GM12878 (cell line): ENCODE measurements around the gene LYRM4.
A peak's percentile ranks its signal among the peaks of the same experiment; 100 is the strongest.

ENCODE experiments used
- JUND ChIP-seq: IDR thresholded peaks from 2 replicates; pipeline ENCODE4 v1.6.1; 2012; ENCODE audit warnings: low read depth, mild to moderate bottlenecking, low read length, improper control_type of control experiment, moderate library complexity
- NFXL1 ChIP-seq: fragments of 450-650 bp; IDR thresholded peaks from 2 replicates; pipeline ENCODE4 v1.6.1; 2017; ENCODE audit warnings: antibody characterized with exemption, mild to moderate bottlenecking, borderline replicate concordance
- PAX5 ChIP-seq: IDR thresholded peaks from 2 replicates; pipeline ENCODE4 v1.6.1; 2011; ENCODE audit warnings: low read depth, low read length, borderline replicate concordance
- RFX5 ChIP-seq: IDR thresholded peaks from 2 replicates; pipeline ENCODE4 v1.6.1; 2011; ENCODE audit warnings: low read depth, low read length, improper control_type of control experiment
- SIX5 ChIP-seq: IDR thresholded peaks from 2 replicates; pipeline ENCODE4 v1.6.1; 2011; ENCODE audit warnings: mild to moderate bottlenecking, low read depth, low read length, moderate library complexity; ENCODE audit not compliant: severe bottlenecking
- SMC3 ChIP-seq: IDR thresholded peaks from 2 replicates; pipeline ENCODE4 v1.6.1; 2011; ENCODE audit warnings: low read length, improper control_type of control experiment, borderline replicate concordance
- SPI1 ChIP-seq: IDR thresholded peaks from 2 replicates; pipeline ENCODE4 v1.6.1; 2011; ENCODE audit warnings: low read depth, mild to moderate bottlenecking, low read length, moderate library complexity, borderline replicate concordance; ENCODE audit not compliant: insufficient read depth
- TCF12 ChIP-seq: IDR thresholded peaks from 2 replicates; pipeline ENCODE4 v1.6.1; 2011; ENCODE audit warnings: low read depth, mild to moderate bottlenecking, low read length
- USF1 ChIP-seq: IDR thresholded peaks from 2 replicates; pipeline ENCODE4 v1.6.1; 2011; ENCODE audit warnings: borderline replicate concordance, low read depth, mild to moderate bottlenecking, moderate library complexity, mixed read lengths, low read length; ENCODE audit not compliant: insufficient read depth; ENCODE audit errors: extremely low read length
- ZBTB11 ChIP-seq: fragments of 450-650 bp; formaldehyde crosslinking; IDR thresholded peaks from 2 replicates; pipeline ENCODE4 v1.5.0; 2022; ENCODE audit warnings: mild to moderate bottlenecking, missing genetic modification characterization
- ZBTB33 ChIP-seq: fragments of 450-650 bp; IDR thresholded peaks from 2 replicates; pipeline ENCODE4 v1.6.1; 2017; ENCODE audit warnings: mild to moderate bottlenecking
- TF ChIP-seq, protein P1 (sequence below), 3 experiments: IDR thresholded peaks in 2 of 3; conservative IDR thresholded peaks in 1 of 3; 2 replicates each; pipeline ENCODE4 v1.5.1; 2011; ENCODE audit warnings: low read depth in 3 of 3, low read length in 3 of 3, mild to moderate bottlenecking in 3 of 3, control low read depth in 2 of 3, moderate library complexity in 2 of 3, inconsistent platforms in 1 of 3, mixed read lengths in 1 of 3; ENCODE audit not compliant: control insufficient read depth in 2 of 3, insufficient read depth in 1 of 3; ENCODE audit errors: extremely low read depth in 1 of 3
- TF ChIP-seq, protein P2 (sequence below): IDR thresholded peaks from 2 replicates; pipeline ENCODE4 v1.6.1; 2012; ENCODE audit warnings: low read length, inconsistent platforms

DNA sequence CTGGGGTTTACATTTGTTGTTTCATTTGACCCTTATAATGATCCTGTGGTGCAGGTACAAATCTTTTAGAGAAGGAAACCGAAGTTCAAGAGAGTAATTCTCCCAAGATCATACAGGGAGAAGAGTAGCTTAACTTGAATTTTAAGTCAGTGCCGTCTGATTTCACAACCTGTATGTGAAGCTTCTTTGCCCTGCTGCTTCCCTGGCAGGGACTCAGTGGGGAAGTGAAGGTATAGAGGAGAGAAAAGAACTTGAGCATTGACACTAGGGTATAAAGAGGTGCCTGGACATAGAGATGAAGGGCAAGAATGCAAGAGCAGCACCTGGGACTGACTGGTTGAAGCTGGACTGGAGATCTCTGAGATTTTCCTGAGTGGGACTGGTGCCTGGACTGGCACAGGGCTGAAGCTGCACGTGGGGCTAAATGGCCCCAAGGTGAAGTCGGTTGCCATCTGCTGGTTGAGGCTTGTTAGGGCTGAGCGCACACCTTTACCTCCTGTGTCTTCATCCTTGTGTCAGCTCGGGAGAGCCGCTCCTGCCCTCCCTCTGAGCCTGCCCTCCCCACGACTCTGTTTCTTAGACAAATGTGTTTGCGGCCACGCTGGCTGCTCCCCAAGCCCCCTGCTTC is 42.4 kb upstream of the LYRM4 start:
- TF ChIP-seq SMC3: peak; percentile 94
- no peak for TF ChIP-seq PAX5
- no peak for TF ChIP-seq SPI1
- no peak for TF ChIP-seq TCF12
- TF ChIP-seq ZBTB33: no peak
- no peak for TF ChIP-seq RFX5
- no peak for TF ChIP-seq NFXL1
- peak; percentile 75 for TF ChIP-seq USF1
- no peak for TF ChIP-seq JUND
- TF ChIP-seq, protein P1, sequence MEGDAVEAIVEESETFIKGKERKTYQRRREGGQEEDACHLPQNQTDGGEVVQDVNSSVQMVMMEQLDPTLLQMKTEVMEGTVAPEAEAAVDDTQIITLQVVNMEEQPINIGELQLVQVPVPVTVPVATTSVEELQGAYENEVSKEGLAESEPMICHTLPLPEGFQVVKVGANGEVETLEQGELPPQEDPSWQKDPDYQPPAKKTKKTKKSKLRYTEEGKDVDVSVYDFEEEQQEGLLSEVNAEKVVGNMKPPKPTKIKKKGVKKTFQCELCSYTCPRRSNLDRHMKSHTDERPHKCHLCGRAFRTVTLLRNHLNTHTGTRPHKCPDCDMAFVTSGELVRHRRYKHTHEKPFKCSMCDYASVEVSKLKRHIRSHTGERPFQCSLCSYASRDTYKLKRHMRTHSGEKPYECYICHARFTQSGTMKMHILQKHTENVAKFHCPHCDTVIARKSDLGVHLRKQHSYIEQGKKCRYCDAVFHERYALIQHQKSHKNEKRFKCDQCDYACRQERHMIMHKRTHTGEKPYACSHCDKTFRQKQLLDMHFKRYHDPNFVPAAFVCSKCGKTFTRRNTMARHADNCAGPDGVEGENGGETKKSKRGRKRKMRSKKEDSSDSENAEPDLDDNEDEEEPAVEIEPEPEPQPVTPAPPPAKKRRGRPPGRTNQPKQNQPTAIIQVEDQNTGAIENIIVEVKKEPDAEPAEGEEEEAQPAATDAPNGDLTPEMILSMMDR (IDR thresholded peaks at IDR 0.05 in 2 of 3, conservative IDR thresholded peaks at IDR 0.05 in 1 of 3; ENCODE audit: control insufficient read depth in 2 of 3, extremely low read depth in 1 of 3, insufficient read depth in 1 of 3, low read depth in 3 of 3, low read length in 3 of 3): peak; percentile 87 to 93 (median 90)
- TF ChIP-seq ZBTB11 (CRISPR knock-in tag): no peak
- no peak for TF ChIP-seq SIX5
- TF ChIP-seq, protein P2, sequence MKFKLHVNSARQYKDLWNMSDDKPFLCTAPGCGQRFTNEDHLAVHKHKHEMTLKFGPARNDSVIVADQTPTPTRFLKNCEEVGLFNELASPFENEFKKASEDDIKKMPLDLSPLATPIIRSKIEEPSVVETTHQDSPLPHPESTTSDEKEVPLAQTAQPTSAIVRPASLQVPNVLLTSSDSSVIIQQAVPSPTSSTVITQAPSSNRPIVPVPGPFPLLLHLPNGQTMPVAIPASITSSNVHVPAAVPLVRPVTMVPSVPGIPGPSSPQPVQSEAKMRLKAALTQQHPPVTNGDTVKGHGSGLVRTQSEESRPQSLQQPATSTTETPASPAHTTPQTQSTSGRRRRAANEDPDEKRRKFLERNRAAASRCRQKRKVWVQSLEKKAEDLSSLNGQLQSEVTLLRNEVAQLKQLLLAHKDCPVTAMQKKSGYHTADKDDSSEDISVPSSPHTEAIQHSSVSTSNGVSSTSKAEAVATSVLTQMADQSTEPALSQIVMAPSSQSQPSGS: no peak
